Neutrophil (primary cell): ENCODE results near the gene KXD1.

Source experiments
- H3K27ac ChIP-seq: fragments of 200-600 bp; sonication (generic); 2 replicates; pipeline ENCODE4 v1.5.1; 2016; ENCODE audit warnings: mild to moderate bottlenecking, moderate library complexity
- H3K27me3 ChIP-seq: fragments of 200-600 bp; sonication (generic); 2 replicates; pipeline ENCODE4 v1.6.0; 2016; ENCODE audit warnings: mild to moderate bottlenecking
- H3K36me3 ChIP-seq: fragments of 200-600 bp; sonication (generic); 2 replicates; pipeline ENCODE4 v1.5.1; 2017
- H3K4me1 ChIP-seq, 2 experiments: fragments of 200-600 bp in 1 of 2; sonication (generic) in 1 of 2; 1 replicate in 1 of 2; 2 replicates in 1 of 2; pipeline versions ENCODE4 v1.5.1 to v1.6.1; 2013 to 2016; ENCODE audit warnings: low read depth in 1 of 2, low read length in 1 of 2, mild to moderate bottlenecking in 1 of 2, moderate library complexity in 1 of 2; ENCODE audit not compliant: control insufficient read depth in 1 of 2, insufficient read depth in 1 of 2
- H3K4me3 ChIP-seq, 2 experiments: fragments of 200-600 bp in 1 of 2; sonication (generic) in 1 of 2; 1 replicate in 1 of 2; 2 replicates in 1 of 2; pipeline ENCODE4 v1.5.1; 2013 to 2016; ENCODE audit warnings: low read depth in 1 of 2, low read length in 1 of 2, mild to moderate bottlenecking in 1 of 2, moderate library complexity in 1 of 2
- H3K9me3 ChIP-seq: fragments of 200-600 bp; sonication (generic); 2 replicates; pipeline ENCODE4 v1.5.1; 2016
- CTCF ChIP-seq: fragments of 200-600 bp; sonication (generic); IDR thresholded peaks from 2 replicates; pipeline ENCODE4 v1.5.1; 2016; ENCODE audit warnings: antibody characterized with exemption

KXD1 gene

GRCh38 chr19:18574691-18575291 is 17.1 kb downstream of the KXD1 start:
- TF ChIP-seq CTCF: no peak
- Histone ChIP-seq H3K36me3 (peaks cover 54% of the 10 kb centered on the region), H3K27me3 (no peaks in the 10 kb centered on the region), H3K4me1 (peaks cover 23 to 27% of the 10 kb centered on the region in 2 experiments), H3K27ac (no peak overlapping the region), H3K9me3 (no peaks in the 10 kb centered on the region), H3K4me3 (no peak overlapping the region)

- Histone ChIP-seq H3K4me3 (no peak overlapping the region), H3K4me1 (peaks cover 17 to 20% of the 10 kb centered on the region in 2 experiments), H3K36me3 (peaks cover 52% of the 10 kb centered on the region), H3K9me3 (no peaks in the 10 kb centered on the region), H3K27me3 (no peaks in the 10 kb centered on the region), H3K27ac (no peak overlapping the region)
- TF ChIP-seq CTCF: no peak
Measured at GRCh38 chr19:18576383-18576782, 18.7 kb downstream of the KXD1 start.

GRCh38 chr19:18577365-18577914 is 19.8 kb downstream of the KXD1 start:
- no peaks in the 10 kb centered on the region for H3K9me3 ChIP-seq
- no peak overlapping the region for H3K4me3 ChIP-seq
- TF ChIP-seq CTCF: no peak
- H3K36me3 ChIP-seq: peaks cover 52% of the 10 kb centered on the region
- no peak overlapping the region for H3K27ac ChIP-seq
- no peaks in the 10 kb centered on the region for H3K27me3 ChIP-seq
- peaks cover 11 to 12% of the 10 kb centered on the region in 2 experiments for H3K4me1 ChIP-seq

- Histone ChIP-seq H3K9me3 (no peaks in the 10 kb centered on the region), H3K27ac (no peak overlapping the region), H3K4me3 (no peak overlapping the region), H3K4me1 (no peaks in the 10 kb centered on the region), H3K27me3 (no peaks in the 10 kb centered on the region), H3K36me3 (peaks cover 29% of the 10 kb centered on the region)
- TF ChIP-seq CTCF: no peak
Measured at GRCh38 chr19:18580311-18580710, 22.6 kb downstream of the KXD1 start.

- no peak for TF ChIP-seq CTCF
- Histone ChIP-seq H3K4me3 (no peak overlapping the region), H3K9me3 (no peaks in the 10 kb centered on the region), H3K27me3 (no peaks in the 10 kb centered on the region), H3K27ac (peak overlapping the region; percentile 41), H3K4me1 (peaks cover 19 to 24% of the 10 kb centered on the region in 2 experiments), H3K36me3 (no peaks in the 10 kb centered on the region)
Measured at GRCh38 chr19:18586306-18586705, 28.6 kb downstream of the KXD1 start.
